Endothelial cell (in vitro differentiated cells): ENCODE data around the gene AP1M1. TPM values are rescaled to one million over a fixed set of nuclear protein-coding genes. Genes with fewer than 3 reads are reported as not detected.
A peak's percentile ranks its signal among the peaks of the same experiment; 100 is the strongest.

Experiments
- DNase-seq: peaks from one replicate; pipeline ENCODE4 v3.0.0; 2021; ENCODE audit warnings: low spot score
- H3K27ac Mint-ChIP-seq: one replicate; pipeline ENCODE4 v1.8.0; 2021; ENCODE audit warnings: mixed read lengths, inconsistent platforms; ENCODE audit not compliant: unreplicated experiment
- H3K27me3 Mint-ChIP-seq: one replicate; pipeline ENCODE4 v1.8.0; 2021; ENCODE audit warnings: mild to moderate bottlenecking, moderate library complexity, mixed read lengths, inconsistent platforms; ENCODE audit not compliant: unreplicated experiment
- H3K36me3 Mint-ChIP-seq: one replicate; pipeline ENCODE4 v1.8.0; 2021; ENCODE audit warnings: mild to moderate bottlenecking, low read depth, mixed read lengths, inconsistent platforms; ENCODE audit not compliant: unreplicated experiment
- H3K4me1 Mint-ChIP-seq: one replicate; pipeline ENCODE4 v1.8.0; 2021; ENCODE audit warnings: mild to moderate bottlenecking, mixed read lengths, inconsistent platforms; ENCODE audit not compliant: unreplicated experiment
- H3K4me3 Mint-ChIP-seq: one replicate; pipeline ENCODE4 v1.8.0; 2021; ENCODE audit warnings: mild to moderate bottlenecking, mixed read lengths, inconsistent platforms; ENCODE audit not compliant: unreplicated experiment
- H3K9me3 Mint-ChIP-seq: one replicate; pipeline ENCODE4 v1.8.0; 2021; ENCODE audit warnings: mixed read lengths, inconsistent platforms; ENCODE audit not compliant: unreplicated experiment
- total RNA-seq: library from RNA; stranded (reverse); fragmentation: NEBNext Ultra II Directional; extraction: Animal tissue kit (Norgen Biotek cat#: 25700); gene quantifications from one replicate; pipeline ENCODE4 v1.2.1, GENCODE V29; 2021; ENCODE audit not compliant: unreplicated experiment
- TF ChIP-seq, protein P1 (sequence below): fragments of 200-600 bp; sonication (generic); IDR thresholded peaks from one replicate; pipeline ENCODE4 v1.5.0; 2021; ENCODE audit warnings: antibody characterized with exemption; ENCODE audit not compliant: unreplicated experiment

The AP1M1 gene
- total RNA-seq, 1 donor from 2014 or later = 76.0 TPM

DNA sequence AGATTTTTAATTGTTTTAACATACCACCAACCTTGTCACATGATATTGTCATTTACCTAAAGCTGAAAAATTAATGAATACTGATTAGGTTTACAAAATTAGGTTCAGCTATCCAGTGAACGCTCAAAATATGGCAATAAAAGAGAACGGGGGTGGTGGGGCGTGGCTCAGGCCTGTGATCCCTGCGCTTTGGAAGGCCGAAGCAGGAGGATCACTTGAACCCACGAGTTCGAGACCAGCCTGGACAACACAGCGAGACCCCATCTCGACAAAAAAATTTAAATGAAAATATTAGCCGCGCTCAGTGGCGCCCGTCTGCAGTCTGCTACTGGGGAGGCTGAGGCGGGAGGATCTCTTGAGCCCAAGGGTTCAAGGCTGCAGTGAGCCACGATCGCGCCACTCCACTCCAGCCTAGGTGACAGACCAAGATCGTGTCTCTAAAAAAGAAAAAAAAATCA is 13.0 kb upstream of the AP1M1 start:
- Mint-ChIP-seq H3K36me3 (peaks cover 19% of the 10 kb centered on the region), H3K27ac (peak overlapping the region; percentile 99), H3K4me3 (peak overlapping the region; percentile 99), H3K4me1 (peaks cover 8% of the 10 kb centered on the region), H3K27me3 (peaks cover 16% of the 10 kb centered on the region), H3K9me3 (no peaks in the 10 kb centered on the region)
- DNase-seq = no peak
- TF ChIP-seq, protein P1, sequence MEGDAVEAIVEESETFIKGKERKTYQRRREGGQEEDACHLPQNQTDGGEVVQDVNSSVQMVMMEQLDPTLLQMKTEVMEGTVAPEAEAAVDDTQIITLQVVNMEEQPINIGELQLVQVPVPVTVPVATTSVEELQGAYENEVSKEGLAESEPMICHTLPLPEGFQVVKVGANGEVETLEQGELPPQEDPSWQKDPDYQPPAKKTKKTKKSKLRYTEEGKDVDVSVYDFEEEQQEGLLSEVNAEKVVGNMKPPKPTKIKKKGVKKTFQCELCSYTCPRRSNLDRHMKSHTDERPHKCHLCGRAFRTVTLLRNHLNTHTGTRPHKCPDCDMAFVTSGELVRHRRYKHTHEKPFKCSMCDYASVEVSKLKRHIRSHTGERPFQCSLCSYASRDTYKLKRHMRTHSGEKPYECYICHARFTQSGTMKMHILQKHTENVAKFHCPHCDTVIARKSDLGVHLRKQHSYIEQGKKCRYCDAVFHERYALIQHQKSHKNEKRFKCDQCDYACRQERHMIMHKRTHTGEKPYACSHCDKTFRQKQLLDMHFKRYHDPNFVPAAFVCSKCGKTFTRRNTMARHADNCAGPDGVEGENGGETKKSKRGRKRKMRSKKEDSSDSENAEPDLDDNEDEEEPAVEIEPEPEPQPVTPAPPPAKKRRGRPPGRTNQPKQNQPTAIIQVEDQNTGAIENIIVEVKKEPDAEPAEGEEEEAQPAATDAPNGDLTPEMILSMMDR = no peak

GRCh38 chr19:16185123-16185767 is 12.5 kb upstream of the AP1M1 start, which contains the start of gene FAM32A:
TSS of gene FAM32A (plus strand) at chr19:16185410. CDS start at chr19:16185443, 33 bp downstream.
- DNase-seq = peak; percentile 94
- Mint-ChIP-seq H3K27me3 (peaks cover 16% of the 10 kb centered on the region), H3K4me1 (peaks cover 8% of the 10 kb centered on the region), H3K4me3 (peak within 1 kb of the TSS; percentile 99), H3K36me3 (peaks cover 25% of the 10 kb centered on the region), H3K27ac (peak within 1 kb of the TSS; percentile 99), H3K9me3 (no peaks in the 10 kb centered on the region)
- TF ChIP-seq, protein P1 = no peak

- H3K27me3 Mint-ChIP-seq = peaks cover 16% of the 10 kb centered on the region
- H3K4me1 Mint-ChIP-seq = peaks cover 8% of the 10 kb centered on the region
- peak overlapping the region; percentile 99 for H3K4me3 Mint-ChIP-seq
- peak; percentile 77 for DNase-seq
- peak overlapping the region; percentile 99 for H3K27ac Mint-ChIP-seq
- H3K36me3 Mint-ChIP-seq = peaks cover 29% of the 10 kb centered on the region
- H3K9me3 Mint-ChIP-seq = no peaks in the 10 kb centered on the region
- TF ChIP-seq, protein P1 = no peak
Observed at GRCh38 chr19:16185768-16186123, 12.0 kb upstream of the AP1M1 start.

- no peak for DNase-seq
- TF ChIP-seq, protein P1 = no peak
- Mint-ChIP-seq H3K27ac (no peak overlapping the region), H3K4me1 (peaks cover 8% of the 10 kb centered on the region), H3K4me3 (peak overlapping the region; percentile 53), H3K27me3 (peaks cover 19% of the 10 kb centered on the region), H3K9me3 (no peaks in the 10 kb centered on the region), H3K36me3 (peaks cover 43% of the 10 kb centered on the region)
Observed at GRCh38 chr19:16188521-16188920, 9.2 kb upstream of the AP1M1 start.

GRCh38 chr19:16190198-16190597 is 7.5 kb upstream of the AP1M1 start:
- peak overlapping the region; percentile 37 for H3K4me3 Mint-ChIP-seq
- peaks cover 15% of the 10 kb centered on the region for H3K27me3 Mint-ChIP-seq
- no peak for DNase-seq
- TF ChIP-seq, protein P1 = no peak
- H3K4me1 Mint-ChIP-seq = peaks cover 4% of the 10 kb centered on the region
- H3K9me3 Mint-ChIP-seq = no peaks in the 10 kb centered on the region
- H3K27ac Mint-ChIP-seq = no peak overlapping the region
- H3K36me3 Mint-ChIP-seq = peaks cover 39% of the 10 kb centered on the region
